OCI-LY7 (cell line): ENCODE measurements around the gene TPSG1. TPM values are rescaled to one million over a fixed set of nuclear protein-coding genes. Genes with fewer than 3 reads are reported as not detected.

Experiments
- BruUV-seq: library from RNA; stranded (reverse); fragments of 400-500 nt; replicated peaks from 2 replicates; lab custom pipeline; 2021; lab: Mats Ljungman, UMichigan
- CTCF ChIA-PET: fragments of 300-600 bp; sonication (Branson Sonifier 250); formaldehyde crosslinking; loops from one replicate; lab custom pipeline; 2022; ENCODE audit warnings: antibody characterized with exemption; ENCODE audit not compliant: unreplicated experiment; lab: Charles Lee
- POLR2A ChIA-PET: fragments of 300-600 bp; sonication (Branson Sonifier 250); formaldehyde crosslinking; loops from one replicate; lab custom pipeline; 2022; ENCODE audit warnings: antibody characterized with exemption; lab: Charles Lee
- DNase-seq: peaks from one replicate; pipeline ENCODE4 v3.0.0-alpha.2; 2015; ENCODE audit warnings: low spot score
- H2AFZ ChIP-seq: fragments of 200-600 bp; sonication (generic), shearing (Covaris generic); 2 replicates; pipeline ENCODE4 v1.6.1; 2014; ENCODE audit warnings: mild to moderate bottlenecking, antibody characterized with exemption, low read length, moderate library complexity
- H3K27ac ChIP-seq: fragments of 200-600 bp; sonication (generic); 2 replicates; pipeline ENCODE4 v1.5.1; 2014; ENCODE audit warnings: mixed run types, low read depth, mild to moderate bottlenecking, moderate library complexity, low read length, inconsistent platforms; ENCODE audit not compliant: poor library complexity, severe bottlenecking
- H3K36me3 ChIP-seq: fragments of 200-600 bp; sonication (generic); 2 replicates; pipeline ENCODE4 v1.6.1; 2014; ENCODE audit warnings: mild to moderate bottlenecking, antibody characterized with exemption, low read length, moderate library complexity, mixed read lengths; ENCODE audit not compliant: insufficient read depth
- H3K4me1 ChIP-seq: fragments of 200-600 bp; sonication (generic); 2 replicates; pipeline ENCODE4 v1.5.1; 2014; ENCODE audit warnings: mild to moderate bottlenecking, low read length; ENCODE audit not compliant: insufficient read depth, poor library complexity, severe bottlenecking
- H3K4me2 ChIP-seq: fragments of 200-600 bp; sonication (generic); 2 replicates; pipeline ENCODE4 v1.6.1; 2014; ENCODE audit warnings: mild to moderate bottlenecking, low read length
- H3K4me3 ChIP-seq: fragments of 200-600 bp; sonication (generic); 2 replicates; pipeline ENCODE4 v1.5.1; 2014; ENCODE audit warnings: mild to moderate bottlenecking, low read depth, low read length; ENCODE audit not compliant: poor library complexity, severe bottlenecking
- H3K79me2 ChIP-seq: fragments of 200-600 bp; sonication (generic); 2 replicates; pipeline ENCODE4 v1.6.1; 2016; ENCODE audit warnings: low read depth, mild to moderate bottlenecking, low read length, moderate library complexity, mixed read lengths; ENCODE audit not compliant: insufficient read depth
- H3K9me2 ChIP-seq: fragments of 200-600 bp; sonication (generic); 2 replicates; pipeline ENCODE4 v1.6.1; 2016; ENCODE audit warnings: mild to moderate bottlenecking, low read length, mixed read lengths; ENCODE audit not compliant: insufficient read depth
- H3K9me3 ChIP-seq: fragments of 200-600 bp; sonication (generic); 2 replicates; pipeline ENCODE4 v1.6.1; 2014; ENCODE audit warnings: mild to moderate bottlenecking, mixed run types, low read length, mixed read lengths
- H4K20me1 ChIP-seq: fragments of 200-600 bp; sonication (generic); 2 replicates; pipeline ENCODE4 v1.6.1; 2014; ENCODE audit warnings: mild to moderate bottlenecking, antibody characterized with exemption, low read length, moderate library complexity, mixed read lengths; ENCODE audit not compliant: insufficient read depth
- CTCF ChIP-seq: fragments of 200-600 bp; sonication (generic); conservative IDR thresholded peaks from 2 replicates; pipeline ENCODE4 v1.5.1; 2014; ENCODE audit warnings: mild to moderate bottlenecking, antibody characterized with exemption, low read length, moderate library complexity, mixed read lengths
- EZH2phosphoT487 ChIP-seq: fragments of 200-600 bp; sonication (generic); IDR thresholded peaks from 2 replicates; pipeline ENCODE4 v1.6.1; 2018; ENCODE audit warnings: low read depth, borderline replicate concordance, mild to moderate bottlenecking, mixed run types, antibody characterized with exemption, low read length, moderate library complexity, mixed read lengths
- intact Hi-C: fragments of 100-400 bp; cut with micrococcal nuclease; formaldehyde crosslinking; loops from one replicate; pipeline ENCODE4 v1.10.0; 2022; ENCODE audit not compliant: unreplicated experiment
- total RNA-seq, 2 experiments: library from RNA; depleted of rRNA in 1 of 2; stranded (reverse); fragments of >200 nt in 1 of 2; shearing (Covaris generic) in 1 of 2; gene quantifications; 2 replicates each; pipeline ENCODE4 v1.2.3, GENCODE V29; 2014 to 2022

Gene TPSG1
- total RNA-seq, 2 experiments from 2014 or later = not detected

- no peak overlapping the region for H3K4me3 ChIP-seq
- H2AFZ ChIP-seq = no peak overlapping the region
- no peaks in the 10 kb centered on the region for H3K79me2 ChIP-seq
- no peaks in the 10 kb centered on the region for H4K20me1 ChIP-seq
- no peak overlapping the region for H3K27ac ChIP-seq
- CTCF ChIA-PET = no interaction called here
- H3K9me2 ChIP-seq = no peaks in the 10 kb centered on the region
- BruUV-seq = no TSS peak
- H3K36me3 ChIP-seq = no peaks in the 10 kb centered on the region
- POLR2A ChIA-PET = no interaction called here
- TF ChIP-seq CTCF (no peak), EZH2phosphoT487 (no peak)
- H3K4me1 ChIP-seq = no peaks in the 10 kb centered on the region
- no peak overlapping the region for H3K4me2 ChIP-seq
- intact Hi-C loops = no loop called here
- no peaks in the 10 kb centered on the region for H3K9me3 ChIP-seq
- DNase-seq = no peak
Observed at GRCh38 chr16:1173788-1174451, 51.1 kb downstream of the TPSG1 start.

- Histone ChIP-seq H3K79me2 (no peaks in the 10 kb centered on the region), H3K36me3 (no peaks in the 10 kb centered on the region), H3K9me2 (no peaks in the 10 kb centered on the region), H3K4me1 (no peaks in the 10 kb centered on the region), H3K4me2 (no peak overlapping the region), H3K27ac (no peak overlapping the region), H4K20me1 (no peaks in the 10 kb centered on the region), H3K4me3 (no peak overlapping the region), H2AFZ (no peak overlapping the region), H3K9me3 (no peaks in the 10 kb centered on the region)
- ChIA-PET POLR2A (interaction anchor here (0.5 kb wide), 1 partner anchor 120 kb away, joined by 3 read pairs; no protein-coding TSS in a partner anchor), CTCF (no interaction called here)
- TF ChIP-seq CTCF (no peak), EZH2phosphoT487 (no peak)
- intact Hi-C loops = no loop called here
- no TSS peak for BruUV-seq
- DNase-seq = no peak
Observed at GRCh38 chr16:1172651-1173050, 52.4 kb downstream of the TPSG1 start.

GRCh38 chr16:1171854-1172428 lies 53.1 kb downstream of the TPSG1 start:
- POLR2A ChIA-PET = interaction anchor here (0.5 kb wide), 1 partner anchor 121 kb away, joined by 3 read pairs; no protein-coding TSS in a partner anchor
- Histone ChIP-seq H3K4me2 (no peak overlapping the region), H3K79me2 (no peaks in the 10 kb centered on the region), H3K36me3 (no peaks in the 10 kb centered on the region), H3K9me3 (no peaks in the 10 kb centered on the region), H3K27ac (no peak overlapping the region), H3K9me2 (no peaks in the 10 kb centered on the region), H4K20me1 (no peaks in the 10 kb centered on the region), H3K4me3 (no peak overlapping the region), H3K4me1 (no peaks in the 10 kb centered on the region), H2AFZ (no peak overlapping the region)
- intact Hi-C loops = no loop called here
- BruUV-seq = no TSS peak
- TF ChIP-seq EZH2phosphoT487 (no peak), CTCF (no peak)
- CTCF ChIA-PET = no interaction called here
- DNase-seq = no peak
